Mucosa of descending colon (tissue), 3 donors: ENCODE results near the gene CAPN9. TPM values are rescaled to one million over a fixed set of nuclear protein-coding genes. Genes with fewer than 3 reads are reported as not detected.
A peak's percentile ranks its signal among the peaks of the same experiment; 100 is the strongest.

Experiments used
- ATAC-seq: fragments of 200-7000 bp; cut with Tn5 transposase; one replicate; pipeline ENCODE4 v1.9.1; 2020; ENCODE audit warnings: mild to moderate bottlenecking, moderate library complexity
- DNase-seq, 3 donors: peaks; one replicate each; pipeline ENCODE4 v3.0.0-alpha.2; 2020
- H3K36me3 ChIP-seq: fragments of 200-600 bp; one replicate; pipeline ENCODE4 v1.8.0; 2021; ENCODE audit warnings: low read depth, mild to moderate bottlenecking
- H3K4me1 ChIP-seq: fragments of 200-600 bp; one replicate; pipeline ENCODE4 v1.8.0; 2021; ENCODE audit warnings: low read depth, mild to moderate bottlenecking
- H3K4me3 ChIP-seq: fragments of 200-600 bp; one replicate; pipeline ENCODE4 v1.8.0; 2021; ENCODE audit warnings: mild to moderate bottlenecking
- H3K9me3 ChIP-seq: fragments of 200-600 bp; one replicate; pipeline ENCODE4 v1.8.0; 2021; ENCODE audit warnings: mild to moderate bottlenecking
- intact Hi-C, 2 donors: fragments of 100-400 bp; cut with DNase I in 1 of 2; cut with micrococcal nuclease in 1 of 2; formaldehyde crosslinking; loops; one replicate each; pipeline versions ENCODE4 v1.11.0 to v1.11.1; 2022; cut with DNase I, micrococcal nuclease
- total RNA-seq, 3 donors: library from RNA; stranded (reverse); fragmentation: NEBNext Ultra II Directional in 2 of 3; extraction: Animal tissue kit (Norgen Biotek cat#: 25700) in 2 of 3; gene quantifications; one replicate each; pipeline versions ENCODE4 v1.2.1 to v1.2.4, GENCODE V29; 2021 to 2023
- TF ChIP-seq, protein P1 (sequence below): fragments of 200-600 bp; IDR thresholded peaks from one replicate; pipeline ENCODE4 v1.8.0; 2022; ENCODE audit warnings: antibody characterized with exemption, mild to moderate bottlenecking
- donor health status: DM: no; HTN: no; CAD: no; lungs with moderate emphysema.
- donor health status: DM: no; HTN: no; CAD: no.
- donor health status: DM: no; HTN: yes; CAD: no.

CAPN9 gene
- total RNA-seq, 3 donors from 2014 or later: 11.4 to 30.8 (median 28.8) TPM

DNA sequence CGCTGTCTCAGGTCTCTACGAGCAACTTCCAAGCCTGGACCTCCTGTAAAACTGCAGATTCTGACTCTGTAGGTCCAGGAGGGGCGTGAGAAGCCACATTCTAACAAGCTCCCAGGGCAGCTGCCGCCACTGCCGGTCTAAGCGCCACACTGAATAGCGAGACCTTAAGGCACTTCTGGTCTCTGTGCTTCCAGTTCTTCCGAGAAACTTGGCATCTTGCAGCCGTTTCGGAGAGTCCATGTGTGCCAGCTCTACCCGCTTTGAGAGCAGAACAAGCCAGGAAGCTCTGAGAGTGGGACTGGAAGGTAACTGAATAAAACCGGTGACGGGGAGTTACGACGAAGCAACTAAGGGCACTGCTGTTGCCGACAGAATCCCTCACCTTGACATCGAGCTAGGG is 45.8 kb upstream of the CAPN9 start:
- no peak for ATAC-seq
- Histone ChIP-seq H3K4me3 (no peak overlapping the region), H3K4me1 (peaks cover 7% of the 10 kb centered on the region), H3K36me3 (no peaks in the 10 kb centered on the region), H3K9me3 (no peaks in the 10 kb centered on the region)
- DNase-seq: no peak
- TF ChIP-seq, protein P1, sequence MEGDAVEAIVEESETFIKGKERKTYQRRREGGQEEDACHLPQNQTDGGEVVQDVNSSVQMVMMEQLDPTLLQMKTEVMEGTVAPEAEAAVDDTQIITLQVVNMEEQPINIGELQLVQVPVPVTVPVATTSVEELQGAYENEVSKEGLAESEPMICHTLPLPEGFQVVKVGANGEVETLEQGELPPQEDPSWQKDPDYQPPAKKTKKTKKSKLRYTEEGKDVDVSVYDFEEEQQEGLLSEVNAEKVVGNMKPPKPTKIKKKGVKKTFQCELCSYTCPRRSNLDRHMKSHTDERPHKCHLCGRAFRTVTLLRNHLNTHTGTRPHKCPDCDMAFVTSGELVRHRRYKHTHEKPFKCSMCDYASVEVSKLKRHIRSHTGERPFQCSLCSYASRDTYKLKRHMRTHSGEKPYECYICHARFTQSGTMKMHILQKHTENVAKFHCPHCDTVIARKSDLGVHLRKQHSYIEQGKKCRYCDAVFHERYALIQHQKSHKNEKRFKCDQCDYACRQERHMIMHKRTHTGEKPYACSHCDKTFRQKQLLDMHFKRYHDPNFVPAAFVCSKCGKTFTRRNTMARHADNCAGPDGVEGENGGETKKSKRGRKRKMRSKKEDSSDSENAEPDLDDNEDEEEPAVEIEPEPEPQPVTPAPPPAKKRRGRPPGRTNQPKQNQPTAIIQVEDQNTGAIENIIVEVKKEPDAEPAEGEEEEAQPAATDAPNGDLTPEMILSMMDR: no peak
- intact Hi-C loops: no loop called here

DNA sequence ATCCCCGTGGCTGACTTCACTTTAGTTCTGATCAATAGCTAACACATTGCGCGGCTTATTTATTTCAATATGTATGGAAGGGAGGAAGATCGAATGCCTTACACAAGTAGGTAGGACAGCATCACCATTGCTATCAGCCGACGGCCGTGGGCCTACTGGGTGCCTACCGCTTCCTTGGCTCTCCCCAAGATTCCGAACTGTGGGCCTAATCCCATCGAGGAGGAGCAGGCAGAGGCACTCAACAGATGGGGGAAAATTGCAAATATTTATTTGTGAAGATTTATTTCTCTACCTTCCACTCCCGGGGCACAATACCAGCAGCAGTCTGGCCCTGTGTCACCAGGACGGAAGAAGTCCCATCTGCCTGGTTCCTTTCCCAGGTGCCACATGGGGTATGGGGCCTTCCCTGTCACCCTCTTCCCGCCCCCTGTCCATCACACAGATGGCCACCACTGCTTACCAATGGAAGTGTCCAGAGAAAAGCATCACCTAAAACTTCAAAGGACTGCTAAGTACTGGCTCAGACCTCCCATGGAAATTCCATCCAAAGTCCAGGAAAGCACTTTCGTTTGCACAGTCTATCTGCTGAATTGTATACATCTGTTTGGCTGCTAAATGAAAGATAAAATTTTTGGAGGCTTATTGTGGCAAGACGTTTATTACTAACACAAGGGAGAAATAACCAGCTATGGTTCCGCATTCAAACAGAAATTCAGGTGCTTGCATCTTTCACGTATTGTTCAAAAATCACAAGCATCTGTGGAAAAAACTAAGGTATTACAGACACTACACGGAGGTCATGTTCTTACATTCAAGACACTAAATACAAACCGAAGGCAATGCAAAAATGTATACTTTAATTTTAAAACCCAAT is 45.1 kb upstream of the CAPN9 start:
- no peaks in the 10 kb centered on the region for H3K36me3 ChIP-seq
- ATAC-seq (no peak), DNase-seq (no peak)
- H3K4me1 ChIP-seq: peaks cover 7% of the 10 kb centered on the region
- intact Hi-C loops: no loop called here
- TF ChIP-seq, protein P1: no peak
- H3K9me3 ChIP-seq: no peaks in the 10 kb centered on the region
- no peak overlapping the region for H3K4me3 ChIP-seq

DNA sequence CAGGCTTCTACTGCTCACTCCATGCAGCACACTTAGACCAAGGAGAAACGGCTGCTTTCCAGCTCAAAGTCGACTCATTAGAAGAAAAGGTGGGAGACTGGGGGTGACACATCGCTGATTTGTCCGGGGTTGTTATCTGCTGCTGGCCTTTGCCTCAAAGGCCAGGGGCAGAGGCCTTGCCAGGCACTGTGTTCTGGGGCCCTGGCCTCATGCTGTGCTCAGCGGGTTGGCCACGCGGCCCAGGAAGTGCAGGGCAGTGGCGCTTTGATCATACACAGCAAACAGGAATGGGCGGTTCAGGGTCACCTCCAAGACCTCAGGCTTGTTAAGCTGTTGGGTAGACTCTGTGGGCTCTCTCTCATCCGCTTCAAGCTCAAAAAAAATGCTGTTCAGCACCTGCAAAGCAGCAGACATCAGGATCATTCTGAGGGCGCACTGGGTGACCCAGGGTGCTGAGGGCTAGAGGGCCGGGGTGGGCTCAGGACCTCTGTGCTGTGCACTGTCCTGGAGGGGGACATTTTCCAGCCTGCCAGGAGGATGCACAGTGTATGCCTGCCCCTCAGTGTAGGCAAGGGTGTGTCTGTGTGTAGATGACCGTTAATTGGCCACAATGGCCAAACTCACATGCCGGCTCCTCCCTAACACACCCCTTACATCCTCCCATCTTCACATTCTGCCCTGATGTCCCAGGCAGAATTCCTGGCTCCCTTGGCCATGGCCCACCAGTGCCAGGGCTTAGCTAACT is 44.1 kb upstream of the CAPN9 start:
- Histone ChIP-seq H3K9me3 (no peaks in the 10 kb centered on the region), H3K4me1 (peaks cover 10% of the 10 kb centered on the region), H3K36me3 (no peaks in the 10 kb centered on the region), H3K4me3 (no peak overlapping the region)
- ATAC-seq: peak; percentile 19
- intact Hi-C loops: no loop called here
- DNase-seq: no peak
- TF ChIP-seq, protein P1: no peak

DNA sequence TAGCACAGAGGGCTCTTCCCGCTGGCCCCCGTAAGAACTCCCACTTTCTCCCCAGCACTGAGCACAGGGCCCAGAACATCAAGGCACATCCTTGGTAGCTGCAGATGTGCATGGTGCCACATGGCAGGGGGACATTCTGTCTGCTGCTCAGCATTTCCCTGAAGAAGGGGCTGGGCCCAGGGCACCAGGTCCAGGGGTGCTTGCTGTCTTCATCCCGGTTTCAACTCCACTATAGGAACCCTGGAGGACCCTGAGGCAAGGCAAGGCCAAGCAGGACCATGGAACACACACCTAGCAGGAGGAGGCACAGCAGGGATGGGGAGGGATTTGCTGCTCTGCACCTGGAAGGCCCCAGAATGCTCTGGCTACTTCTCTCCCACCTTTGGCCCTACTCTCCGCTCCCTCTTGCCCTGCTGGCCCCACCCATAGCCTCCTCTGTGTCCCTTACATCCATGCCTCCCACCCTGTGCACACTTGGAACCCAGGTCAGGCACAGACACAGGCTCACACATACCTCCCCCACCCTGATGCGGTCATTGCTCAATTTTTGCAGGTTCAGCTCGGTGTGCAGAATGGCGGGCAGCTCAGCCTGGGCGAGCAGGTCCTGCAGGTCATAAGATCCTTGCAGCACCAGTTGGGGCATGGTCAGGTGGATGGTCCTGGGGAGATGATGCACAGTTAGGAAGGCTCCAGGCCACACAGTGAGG is 43.4 kb upstream of the CAPN9 start:
- no peak overlapping the region for H3K4me3 ChIP-seq
- ATAC-seq: no peak

DNA sequence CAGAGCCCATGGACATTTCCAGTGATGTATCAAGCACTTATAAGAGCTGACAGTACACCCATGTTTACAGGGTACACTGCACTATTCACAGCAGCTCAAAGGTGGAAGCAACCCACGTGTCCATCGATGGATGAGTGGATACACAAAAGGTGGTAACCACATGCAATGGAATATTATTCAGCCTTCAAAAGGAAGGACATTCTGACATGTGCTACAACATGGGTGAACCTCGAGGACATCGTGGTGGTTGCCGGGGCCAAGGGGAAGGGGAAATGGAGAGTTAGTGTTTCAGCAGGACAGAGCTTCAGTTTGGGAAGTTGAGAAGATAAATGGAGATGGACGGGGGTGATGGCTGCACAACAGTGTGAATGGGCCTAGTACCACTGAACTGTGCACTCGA is 42.4 kb upstream of the CAPN9 start:
- Histone ChIP-seq H3K4me1 (peaks cover 17% of the 10 kb centered on the region), H3K9me3 (no peaks in the 10 kb centered on the region), H3K4me3 (no peak overlapping the region), H3K36me3 (no peaks in the 10 kb centered on the region)
- intact Hi-C loops: no loop called here
- no peak for DNase-seq
- TF ChIP-seq, protein P1: no peak
- ATAC-seq: no peak

More for the DNA sequence above, 43.4 kb upstream of the CAPN9 start:
- intact Hi-C loops: no loop called here
- DNase-seq: no peak
- Histone ChIP-seq H3K36me3 (no peaks in the 10 kb centered on the region), H3K9me3 (no peaks in the 10 kb centered on the region), H3K4me1 (peaks cover 17% of the 10 kb centered on the region)
- TF ChIP-seq, protein P1: no peak
